ENCODE results near the gene ENOX1. TPM values are rescaled to one million over a fixed set of nuclear protein-coding genes. Genes with fewer than 3 reads are reported as not detected.

The ENOX1 gene
- total RNA-seq, 1 donor from 2014 or later, result 8.7 TPM

DNA sequence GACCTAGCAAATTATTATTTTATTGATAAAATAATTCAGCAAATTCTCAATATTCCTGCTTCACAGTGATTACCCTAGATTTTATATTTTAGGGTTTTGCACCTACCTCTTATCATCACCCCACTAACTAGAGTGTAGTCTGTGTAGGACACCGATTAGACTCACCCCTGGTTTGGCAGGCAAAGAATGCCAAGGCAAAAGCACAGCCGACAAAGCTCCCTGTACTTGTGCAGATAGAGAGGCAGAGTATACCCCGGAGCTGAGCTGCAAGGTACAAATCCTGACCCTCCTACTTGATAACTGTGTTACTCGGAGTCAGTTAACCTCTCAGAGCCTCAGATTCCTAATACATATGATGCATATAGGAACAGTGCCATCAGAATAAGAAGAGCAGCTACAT is 225.7 kb downstream of the ENOX1 start:
- Mint-ChIP-seq H3K27me3 (ENCODE audit: unreplicated experiment) (peaks cover 5% of the 10 kb centered on the region), H3K4me1 (ENCODE audit: low read depth, unreplicated experiment) (peaks cover 16% of the 10 kb centered on the region), H3K36me3 (ENCODE audit: unreplicated experiment) (no peaks in the 10 kb centered on the region), H3K4me3 (ENCODE audit: unreplicated experiment) (no peak overlapping the region), H3K9me3 (ENCODE audit: unreplicated experiment) (peaks cover 4% of the 10 kb centered on the region), H3K27ac (ENCODE audit: unreplicated experiment) (no peak overlapping the region)
- TF ChIP-seq, protein P1, sequence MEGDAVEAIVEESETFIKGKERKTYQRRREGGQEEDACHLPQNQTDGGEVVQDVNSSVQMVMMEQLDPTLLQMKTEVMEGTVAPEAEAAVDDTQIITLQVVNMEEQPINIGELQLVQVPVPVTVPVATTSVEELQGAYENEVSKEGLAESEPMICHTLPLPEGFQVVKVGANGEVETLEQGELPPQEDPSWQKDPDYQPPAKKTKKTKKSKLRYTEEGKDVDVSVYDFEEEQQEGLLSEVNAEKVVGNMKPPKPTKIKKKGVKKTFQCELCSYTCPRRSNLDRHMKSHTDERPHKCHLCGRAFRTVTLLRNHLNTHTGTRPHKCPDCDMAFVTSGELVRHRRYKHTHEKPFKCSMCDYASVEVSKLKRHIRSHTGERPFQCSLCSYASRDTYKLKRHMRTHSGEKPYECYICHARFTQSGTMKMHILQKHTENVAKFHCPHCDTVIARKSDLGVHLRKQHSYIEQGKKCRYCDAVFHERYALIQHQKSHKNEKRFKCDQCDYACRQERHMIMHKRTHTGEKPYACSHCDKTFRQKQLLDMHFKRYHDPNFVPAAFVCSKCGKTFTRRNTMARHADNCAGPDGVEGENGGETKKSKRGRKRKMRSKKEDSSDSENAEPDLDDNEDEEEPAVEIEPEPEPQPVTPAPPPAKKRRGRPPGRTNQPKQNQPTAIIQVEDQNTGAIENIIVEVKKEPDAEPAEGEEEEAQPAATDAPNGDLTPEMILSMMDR (IDR thresholded peaks at IDR 0.05; ENCODE audit: partially characterized antibody, unreplicated experiment), result no peak
- DNase-seq, result no peak

DNA sequence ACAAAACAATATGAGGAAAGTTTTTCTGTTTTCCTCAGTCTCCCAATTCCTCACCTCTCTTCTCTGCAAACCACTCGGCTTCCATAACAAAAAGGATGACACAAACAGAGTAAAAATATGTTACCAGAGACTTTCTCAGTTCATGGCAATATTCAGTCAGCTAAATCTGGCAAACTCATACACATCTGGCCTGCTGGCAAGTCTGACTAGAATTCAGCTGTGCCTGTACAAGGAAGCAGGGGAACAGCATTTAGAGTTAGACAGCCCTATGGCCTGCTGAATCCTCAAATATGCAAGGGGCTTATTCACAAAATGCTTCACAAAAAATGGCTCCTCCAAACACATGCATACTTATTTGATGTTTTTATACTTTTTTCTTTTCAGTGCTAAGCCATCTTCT is 227.8 kb downstream of the ENOX1 start:
- H3K4me3 Mint-ChIP-seq (ENCODE audit: unreplicated experiment), result no peak overlapping the region
- DNase-seq, result no peak
- no peak overlapping the region for H3K27ac Mint-ChIP-seq (ENCODE audit: unreplicated experiment)
- H3K27me3 Mint-ChIP-seq (ENCODE audit: unreplicated experiment), result peaks cover 5% of the 10 kb centered on the region
- H3K9me3 Mint-ChIP-seq (ENCODE audit: unreplicated experiment), result peaks cover 4% of the 10 kb centered on the region
- H3K4me1 Mint-ChIP-seq (ENCODE audit: low read depth, unreplicated experiment), result peaks cover 28% of the 10 kb centered on the region
- TF ChIP-seq, protein P1 (IDR thresholded peaks at IDR 0.05; ENCODE audit: partially characterized antibody, unreplicated experiment), result no peak
- no peaks in the 10 kb centered on the region for H3K36me3 Mint-ChIP-seq (ENCODE audit: unreplicated experiment)

DNA sequence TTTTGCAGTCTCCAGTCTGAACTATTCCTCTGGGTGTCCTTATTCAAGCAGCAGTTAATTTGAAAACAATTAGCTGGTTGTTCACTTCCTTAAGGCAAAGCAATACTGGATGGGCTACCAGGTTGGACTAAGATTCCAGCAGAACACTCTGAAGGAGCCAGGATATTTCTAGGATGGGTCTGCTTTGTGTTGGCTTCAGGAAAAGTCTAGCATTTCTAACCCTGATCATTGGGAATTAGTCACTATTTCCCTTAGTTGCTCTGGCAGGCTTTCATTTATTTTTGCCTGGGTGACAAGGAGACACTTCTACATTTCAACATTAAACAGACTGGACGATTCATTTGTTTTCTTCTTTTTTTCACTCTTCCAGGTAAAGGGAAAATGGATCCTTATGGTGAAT is 228.4 kb downstream of the ENOX1 start:
- H3K36me3 Mint-ChIP-seq (ENCODE audit: unreplicated experiment), result no peaks in the 10 kb centered on the region
- no peak for DNase-seq
- no peak overlapping the region for H3K27ac Mint-ChIP-seq (ENCODE audit: unreplicated experiment)
- peaks cover 4% of the 10 kb centered on the region for H3K9me3 Mint-ChIP-seq (ENCODE audit: unreplicated experiment)
- H3K4me3 Mint-ChIP-seq (ENCODE audit: unreplicated experiment), result no peak overlapping the region
- TF ChIP-seq, protein P1 (IDR thresholded peaks at IDR 0.05; ENCODE audit: partially characterized antibody, unreplicated experiment), result no peak
- peaks cover 5% of the 10 kb centered on the region for H3K27me3 Mint-ChIP-seq (ENCODE audit: unreplicated experiment)
- peaks cover 28% of the 10 kb centered on the region for H3K4me1 Mint-ChIP-seq (ENCODE audit: low read depth, unreplicated experiment)

DNA sequence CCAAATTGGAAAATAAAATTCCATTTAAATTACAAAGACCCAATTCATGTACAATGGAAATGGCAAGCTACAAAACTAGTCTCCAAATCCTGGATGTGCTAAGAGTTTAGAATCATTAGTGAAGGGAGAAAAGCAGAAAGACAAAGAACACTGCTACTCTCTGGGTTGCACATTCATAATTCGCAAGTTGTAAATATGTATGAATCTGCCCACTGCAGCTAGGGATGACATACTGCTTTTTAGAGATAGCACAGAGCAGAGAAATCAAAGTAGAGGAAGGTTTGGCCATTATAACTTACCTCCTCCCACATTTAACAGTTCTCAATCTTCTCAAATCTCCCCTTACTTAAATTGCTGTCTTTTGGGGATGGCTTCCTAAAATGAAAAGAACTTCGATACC is 231.1 kb downstream of the ENOX1 start:
- peaks cover 4% of the 10 kb centered on the region for H3K9me3 Mint-ChIP-seq (ENCODE audit: unreplicated experiment)
- H3K4me3 Mint-ChIP-seq (ENCODE audit: unreplicated experiment), result no peak overlapping the region
- no peaks in the 10 kb centered on the region for H3K36me3 Mint-ChIP-seq (ENCODE audit: unreplicated experiment)
- peaks cover 28% of the 10 kb centered on the region for H3K4me1 Mint-ChIP-seq (ENCODE audit: low read depth, unreplicated experiment)
- TF ChIP-seq, protein P1 (IDR thresholded peaks at IDR 0.05; ENCODE audit: partially characterized antibody, unreplicated experiment), result no peak
- no peak overlapping the region for H3K27ac Mint-ChIP-seq (ENCODE audit: unreplicated experiment)
- no peak for DNase-seq
- H3K27me3 Mint-ChIP-seq (ENCODE audit: unreplicated experiment), result peaks cover 5% of the 10 kb centered on the region

DNA sequence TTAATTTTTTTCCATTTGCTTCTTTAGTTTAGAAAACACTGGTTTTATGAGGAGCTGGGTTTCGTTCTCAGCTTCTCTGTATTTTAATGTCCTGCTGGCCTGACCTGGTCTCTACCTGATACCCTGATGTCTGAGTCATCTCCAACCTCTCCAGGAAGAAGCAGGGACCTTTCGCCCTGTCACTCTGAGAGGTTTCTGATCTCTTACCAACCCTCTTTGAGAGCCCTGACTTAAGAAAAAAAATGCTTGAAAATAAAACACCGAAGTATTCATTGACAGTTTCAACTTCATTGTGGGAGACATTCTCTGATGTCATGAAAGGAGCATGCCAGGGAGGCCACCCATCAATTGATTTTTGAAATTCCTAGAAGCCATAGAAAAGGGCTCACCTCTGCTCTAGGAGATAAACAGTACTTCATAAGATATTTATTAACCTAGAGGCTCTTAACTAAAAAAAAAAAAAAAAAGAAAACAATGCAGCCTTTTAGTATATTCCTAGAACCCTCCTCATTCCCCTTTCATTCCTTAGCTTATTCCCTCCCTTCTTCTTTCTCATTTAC is 234.8 kb downstream of the ENOX1 start:
- DNase-seq, result no peak
- Mint-ChIP-seq H3K4me3 (ENCODE audit: unreplicated experiment) (no peak overlapping the region), H3K27ac (ENCODE audit: unreplicated experiment) (no peak overlapping the region), H3K4me1 (ENCODE audit: low read depth, unreplicated experiment) (peaks cover 16% of the 10 kb centered on the region), H3K36me3 (ENCODE audit: unreplicated experiment) (no peaks in the 10 kb centered on the region), H3K27me3 (ENCODE audit: unreplicated experiment) (no peaks in the 10 kb centered on the region), H3K9me3 (ENCODE audit: unreplicated experiment) (no peaks in the 10 kb centered on the region)
- TF ChIP-seq, protein P1 (IDR thresholded peaks at IDR 0.05; ENCODE audit: partially characterized antibody, unreplicated experiment), result no peak
